Ovary (tissue), 3 donors: ENCODE measurements around the gene NIPBL.

Experiments used
- CTCF ChIP-seq, 3 donors: fragments of 450-650 bp in 2 of 3; fragments of 200-600 bp in 1 of 3; IDR thresholded peaks; one replicate each; pipeline versions ENCODE4 v1.5.1 to v1.8.0; 2016 to 2022; ENCODE audit warnings: antibody characterized with exemption in 3 of 3, mild to moderate bottlenecking in 1 of 3
- EP300 ChIP-seq: sonication (generic); formaldehyde crosslinking; IDR thresholded peaks from one replicate; pipeline ENCODE4 v1.6.1; 2017; ENCODE audit warnings: antibody characterized with exemption
- POLR2A ChIP-seq: fragments of 450-650 bp; IDR thresholded peaks from one replicate; pipeline ENCODE4 v1.6.1; 2017; ENCODE audit warnings: antibody characterized with exemption, mild to moderate bottlenecking, moderate library complexity
- donor health status: DM: no; HTN: no; CAD: no.

GRCh38 chr5:36958612-36959011 is 82.0 kb downstream of the NIPBL start:
- TF ChIP-seq CTCF (IDR thresholded peaks at IDR 0.05) (no peak), EP300 (no peak), POLR2A (no peak)
